SK-N-SH (cell line): ENCODE results near the gene GRIP2.

ENCODE experiments used
- CHD2 ChIP-seq: fragments of 150-350 bp; IDR thresholded peaks from 2 replicates; pipeline ENCODE4 v1.6.1; 2018; ENCODE audit warnings: low read length; ENCODE audit not compliant: partially characterized antibody
- FOXM1 ChIP-seq: IDR thresholded peaks from 2 replicates; pipeline ENCODE4 v1.4.0; 2012; ENCODE audit warnings: low read depth, mild to moderate bottlenecking
- TF ChIP-seq, protein P1 (sequence below): fragments of 200-600 bp; sonication (generic); IDR thresholded peaks from 2 replicates; pipeline ENCODE4 v1.6.1; 2017; ENCODE audit warnings: antibody characterized with exemption, mild to moderate bottlenecking, moderate library complexity
- TF ChIP-seq, protein P2 (sequence below): fragments of 150-350 bp; IDR thresholded peaks from 2 replicates; pipeline ENCODE4 v1.6.1; 2017; ENCODE audit warnings: antibody characterized with exemption, low read length, low read depth, borderline replicate concordance

DNA sequence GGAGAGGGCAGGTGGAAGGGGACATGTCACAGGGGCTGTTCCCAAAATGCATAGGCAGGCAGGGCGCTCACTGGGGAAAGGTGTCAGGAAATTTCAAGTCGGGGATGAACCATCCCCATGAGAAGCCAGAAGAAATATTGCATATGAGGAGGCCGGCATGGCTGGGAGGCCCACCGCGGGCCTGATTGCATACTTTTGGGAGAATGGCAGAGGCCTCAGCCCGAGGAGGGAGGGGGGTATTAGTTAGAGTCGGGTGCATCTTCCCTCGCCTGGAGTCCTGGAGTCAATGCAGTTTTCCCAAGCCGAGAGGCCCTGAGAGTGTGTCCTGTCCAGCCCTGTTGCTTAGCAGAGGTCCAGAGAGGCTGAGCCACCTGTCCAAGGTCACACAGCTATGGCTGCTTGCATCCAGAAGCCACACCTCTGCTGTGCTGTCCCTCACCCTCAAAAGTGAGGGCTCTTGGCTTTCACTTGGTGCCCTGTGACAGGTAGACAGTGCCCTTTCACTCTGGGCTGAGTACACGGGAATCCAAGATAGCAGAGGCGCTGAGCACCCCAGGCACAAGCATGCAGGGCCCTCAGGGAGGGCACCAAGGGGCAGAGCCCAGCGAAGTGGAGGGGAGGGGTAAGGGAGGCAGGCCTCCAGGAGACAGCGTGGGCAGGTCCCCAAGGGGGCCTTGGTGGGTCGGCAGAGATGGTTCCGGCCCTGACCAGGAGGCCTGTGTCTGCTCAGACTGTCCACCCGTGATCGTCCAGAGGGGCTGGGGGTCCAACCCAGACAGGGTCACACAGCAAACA, 48.5 kb downstream of the GRIP2 start:
- TF ChIP-seq, protein P1, sequence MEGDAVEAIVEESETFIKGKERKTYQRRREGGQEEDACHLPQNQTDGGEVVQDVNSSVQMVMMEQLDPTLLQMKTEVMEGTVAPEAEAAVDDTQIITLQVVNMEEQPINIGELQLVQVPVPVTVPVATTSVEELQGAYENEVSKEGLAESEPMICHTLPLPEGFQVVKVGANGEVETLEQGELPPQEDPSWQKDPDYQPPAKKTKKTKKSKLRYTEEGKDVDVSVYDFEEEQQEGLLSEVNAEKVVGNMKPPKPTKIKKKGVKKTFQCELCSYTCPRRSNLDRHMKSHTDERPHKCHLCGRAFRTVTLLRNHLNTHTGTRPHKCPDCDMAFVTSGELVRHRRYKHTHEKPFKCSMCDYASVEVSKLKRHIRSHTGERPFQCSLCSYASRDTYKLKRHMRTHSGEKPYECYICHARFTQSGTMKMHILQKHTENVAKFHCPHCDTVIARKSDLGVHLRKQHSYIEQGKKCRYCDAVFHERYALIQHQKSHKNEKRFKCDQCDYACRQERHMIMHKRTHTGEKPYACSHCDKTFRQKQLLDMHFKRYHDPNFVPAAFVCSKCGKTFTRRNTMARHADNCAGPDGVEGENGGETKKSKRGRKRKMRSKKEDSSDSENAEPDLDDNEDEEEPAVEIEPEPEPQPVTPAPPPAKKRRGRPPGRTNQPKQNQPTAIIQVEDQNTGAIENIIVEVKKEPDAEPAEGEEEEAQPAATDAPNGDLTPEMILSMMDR = no peak
- TF ChIP-seq FOXM1 (no peak), CHD2 (no peak)
- TF ChIP-seq, protein P2, sequence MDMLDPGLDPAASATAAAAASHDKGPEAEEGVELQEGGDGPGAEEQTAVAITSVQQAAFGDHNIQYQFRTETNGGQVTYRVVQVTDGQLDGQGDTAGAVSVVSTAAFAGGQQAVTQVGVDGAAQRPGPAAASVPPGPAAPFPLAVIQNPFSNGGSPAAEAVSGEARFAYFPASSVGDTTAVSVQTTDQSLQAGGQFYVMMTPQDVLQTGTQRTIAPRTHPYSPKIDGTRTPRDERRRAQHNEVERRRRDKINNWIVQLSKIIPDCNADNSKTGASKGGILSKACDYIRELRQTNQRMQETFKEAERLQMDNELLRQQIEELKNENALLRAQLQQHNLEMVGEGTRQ = no peak
